ENCODE results near the gene ZBTB42.

GRCh38 chr14:104799244-104800014 lies 1.5 kb upstream of the ZBTB42 start:
- TF ChIP-seq POLR2AphosphoS5 (IDR thresholded peaks at IDR 0.05; ENCODE audit: borderline replicate concordance, low read depth, low read length) (no peak), EZH2 (IDR thresholded peaks at IDR 0.05) (no peak), FOXP2 (optimal IDR thresholded peaks at IDR 0.05; ENCODE audit: control extremely low read depth, extremely low read length, insufficient read depth) (no peak)

Measured in SK-N-MC (cell line).